Neural cell (in vitro differentiated cells): ENCODE results near the gene ALOX12B. TPM values are rescaled to one million over a fixed set of nuclear protein-coding genes. Genes with fewer than 3 reads are reported as not detected.

Experiments
- H2AFZ ChIP-seq: fragments of 200-600, 300-800 bp; sonication (generic), shearing (Covaris generic); 2 replicates; pipeline ENCODE4 v1.6.0; 2014; ENCODE audit warnings: low read depth, mild to moderate bottlenecking, antibody characterized with exemption, low read length, moderate library complexity
- H3F3A ChIP-seq: fragments of 200-600 bp; shearing (Covaris generic); 2 replicates; pipeline ENCODE4 v1.6.1; 2016; ENCODE audit warnings: mild to moderate bottlenecking, moderate library complexity, mixed read lengths, antibody characterized with exemption, low read length; ENCODE audit not compliant: insufficient read depth, poor library complexity, severe bottlenecking
- H3K27ac ChIP-seq: fragments of 200-600, 300-800 bp; sonication (generic), shearing (Covaris generic); 2 replicates; pipeline ENCODE4 v1.5.1; 2014; ENCODE audit warnings: mild to moderate bottlenecking, low read length, moderate library complexity
- H3K27me3 ChIP-seq: fragments of 300-800, 200-600 bp; sonication (generic), shearing (Covaris generic); 2 replicates; pipeline ENCODE4 v1.6.0; 2014; ENCODE audit warnings: mild to moderate bottlenecking, low read depth, low read length, moderate library complexity; ENCODE audit not compliant: insufficient read depth
- H3K36me3 ChIP-seq: fragments of 300-800, 200-600 bp; sonication (generic), shearing (Covaris generic); 2 replicates; pipeline ENCODE4 v1.5.1; 2014; ENCODE audit warnings: mild to moderate bottlenecking, antibody characterized with exemption, low read length, moderate library complexity; ENCODE audit not compliant: insufficient read depth
- H3K4me2 ChIP-seq: fragments of 300-800, 200-600 bp; sonication (generic), shearing (Covaris generic); 2 replicates; pipeline ENCODE4 v1.6.0; 2014; ENCODE audit warnings: mild to moderate bottlenecking, low read length
- H3K4me3 ChIP-seq: fragments of 300-800, 200-600 bp; sonication (generic), shearing (Covaris generic); 2 replicates; pipeline ENCODE4 v1.5.1; 2014; ENCODE audit warnings: mild to moderate bottlenecking, low read length, moderate library complexity
- H3K79me2 ChIP-seq: fragments of 200-600 bp; shearing (Covaris generic); replicated peaks from 2 replicates; pipeline ENCODE4 v1.6.0; 2014; ENCODE audit warnings: mild to moderate bottlenecking, low read length, moderate library complexity; ENCODE audit not compliant: insufficient read depth
- H3K9ac ChIP-seq: fragments of 300-800, 200-600 bp; sonication (generic), shearing (Covaris generic); 2 replicates; pipeline ENCODE4 v1.6.1; 2016; ENCODE audit warnings: mild to moderate bottlenecking, low read length, mixed read lengths
- H3K9me2 ChIP-seq: fragments of 200-600 bp; shearing (Covaris generic); 2 replicates; pipeline ENCODE4 v1.6.1; 2016; ENCODE audit warnings: mild to moderate bottlenecking, low read length, mixed read lengths; ENCODE audit not compliant: insufficient read depth
- H3K9me3 ChIP-seq: fragments of 200-600, 300-800 bp; sonication (generic), shearing (Covaris generic); 2 replicates; pipeline ENCODE4 v1.6.1; 2016; ENCODE audit warnings: mild to moderate bottlenecking, mixed run types, low read length, moderate library complexity, mixed read lengths
- H4K20me1 ChIP-seq: fragments of 200-600 bp; shearing (Covaris generic); 2 replicates; pipeline ENCODE4 v1.6.1; 2016; ENCODE audit warnings: mild to moderate bottlenecking, mixed run types; ENCODE audit not compliant: insufficient read depth
- EP300 ChIP-seq: fragments of 450-650 bp; conservative IDR thresholded peaks from 2 replicates; pipeline ENCODE4 v1.6.1; 2014; ENCODE audit warnings: antibody characterized with exemption, mild to moderate bottlenecking, moderate library complexity; ENCODE audit not compliant: poor library complexity, severe bottlenecking
- EZH2 ChIP-seq: fragments of 200-600, 300-800 bp; shearing (Covaris generic), sonication (generic); IDR thresholded peaks from 2 replicates; pipeline ENCODE4 v1.6.1; 2014; ENCODE audit warnings: antibody characterized with exemption, low read length, borderline replicate concordance, mild to moderate bottlenecking; ENCODE audit not compliant: insufficient read depth, poor library complexity, severe bottlenecking
- MXI1 ChIP-seq: fragments of 450-650 bp; conservative IDR thresholded peaks from 2 replicates; pipeline ENCODE4 v1.6.1; 2014; ENCODE audit warnings: antibody characterized with exemption, mild to moderate bottlenecking; ENCODE audit not compliant: poor library complexity, severe bottlenecking
- POLR2AphosphoS5 ChIP-seq: IDR thresholded peaks from 2 replicates; pipeline ENCODE4 v1.6.1; 2012
- RAD21 ChIP-seq: fragments of 450-650 bp; conservative IDR thresholded peaks from 2 replicates; pipeline ENCODE4 v1.6.1; 2014; ENCODE audit warnings: antibody characterized with exemption, mild to moderate bottlenecking, moderate library complexity
- SMC3 ChIP-seq: fragments of 450-650 bp; conservative IDR thresholded peaks from 2 replicates; pipeline ENCODE4 v1.6.1; 2014; ENCODE audit warnings: antibody characterized with exemption, mild to moderate bottlenecking, moderate library complexity; ENCODE audit not compliant: poor library complexity
- TAF1 ChIP-seq: IDR thresholded peaks from 2 replicates; pipeline ENCODE4 v1.6.1; 2012; ENCODE audit warnings: low read depth
- polyA plus RNA-seq: library from polyadenylated mRNA; depleted of rRNA; stranded (reverse); fragments of >200 nt; gene quantifications from 2 replicates; pipeline ENCODE4 v1.2.3, GENCODE V29; 2014
- TF ChIP-seq, protein P1 (sequence below): IDR thresholded peaks from 2 replicates; pipeline ENCODE4 v1.6.1; 2012; ENCODE audit warnings: borderline replicate concordance
- TF ChIP-seq, protein P2 (sequence below): fragments of 450-650 bp; IDR thresholded peaks from 2 replicates; pipeline ENCODE4 v1.5.1; 2014; ENCODE audit warnings: antibody characterized with exemption, mild to moderate bottlenecking, moderate library complexity; ENCODE audit not compliant: poor library complexity, severe bottlenecking

The ALOX12B gene
- polyA plus RNA-seq, 1 donor from 2014 or later: 0.31 TPM

DNA sequence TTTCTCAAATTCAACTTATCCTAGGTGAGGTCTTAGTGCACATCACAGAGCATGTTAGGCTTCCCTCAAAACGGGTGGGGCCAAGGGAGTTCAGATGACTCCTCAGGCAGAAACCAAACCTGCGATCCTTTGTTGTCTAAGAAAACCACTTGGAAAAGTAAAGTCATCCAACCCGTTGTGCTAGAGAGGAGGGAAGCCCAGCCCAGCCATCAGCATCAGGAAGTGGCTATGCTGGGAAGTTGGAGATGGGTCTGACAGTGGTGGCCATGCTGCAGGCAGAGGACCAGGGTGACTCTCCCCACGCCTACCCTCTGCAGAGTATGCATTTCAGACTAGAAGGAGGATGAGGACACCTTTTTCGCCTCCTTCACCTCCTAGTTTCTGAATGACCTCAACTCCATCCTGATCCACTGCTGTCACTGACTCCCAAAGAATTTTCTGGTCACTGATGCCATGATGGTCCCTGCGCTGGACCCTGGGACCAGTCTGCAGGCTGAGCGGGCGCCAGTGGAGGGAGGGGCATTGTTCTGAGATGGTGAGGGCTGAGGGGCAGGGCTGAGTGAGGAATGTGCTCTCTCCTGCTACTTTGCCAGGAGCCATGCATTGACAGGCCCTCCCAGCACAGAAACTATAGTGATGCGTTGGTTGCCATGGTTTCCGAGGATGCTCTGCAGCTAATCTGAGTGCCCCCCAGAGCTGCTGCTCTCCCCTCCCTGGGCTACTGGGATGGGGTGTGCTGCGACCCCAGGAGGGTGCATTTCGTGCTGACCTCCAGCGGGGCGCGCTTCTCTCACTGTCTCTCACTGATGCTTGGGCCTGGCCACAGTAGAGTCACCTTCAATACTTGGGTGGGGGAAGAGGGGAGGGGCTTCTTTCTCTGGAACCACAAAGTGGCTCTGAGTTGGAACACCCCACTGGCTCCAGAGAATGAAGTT lies 20.4 kb downstream of the ALOX12B start:
- no peaks in the 10 kb centered on the region for H3K9me3 ChIP-seq
- H2AFZ ChIP-seq: no peak overlapping the region
- H3K27ac ChIP-seq: no peak overlapping the region
- TF ChIP-seq MXI1 (no peak), EZH2 (no peak), EP300 (no peak), TAF1 (no peak), POLR2AphosphoS5 (no peak), RAD21 (no peak), SMC3 (no peak)
- TF ChIP-seq, protein P1, sequence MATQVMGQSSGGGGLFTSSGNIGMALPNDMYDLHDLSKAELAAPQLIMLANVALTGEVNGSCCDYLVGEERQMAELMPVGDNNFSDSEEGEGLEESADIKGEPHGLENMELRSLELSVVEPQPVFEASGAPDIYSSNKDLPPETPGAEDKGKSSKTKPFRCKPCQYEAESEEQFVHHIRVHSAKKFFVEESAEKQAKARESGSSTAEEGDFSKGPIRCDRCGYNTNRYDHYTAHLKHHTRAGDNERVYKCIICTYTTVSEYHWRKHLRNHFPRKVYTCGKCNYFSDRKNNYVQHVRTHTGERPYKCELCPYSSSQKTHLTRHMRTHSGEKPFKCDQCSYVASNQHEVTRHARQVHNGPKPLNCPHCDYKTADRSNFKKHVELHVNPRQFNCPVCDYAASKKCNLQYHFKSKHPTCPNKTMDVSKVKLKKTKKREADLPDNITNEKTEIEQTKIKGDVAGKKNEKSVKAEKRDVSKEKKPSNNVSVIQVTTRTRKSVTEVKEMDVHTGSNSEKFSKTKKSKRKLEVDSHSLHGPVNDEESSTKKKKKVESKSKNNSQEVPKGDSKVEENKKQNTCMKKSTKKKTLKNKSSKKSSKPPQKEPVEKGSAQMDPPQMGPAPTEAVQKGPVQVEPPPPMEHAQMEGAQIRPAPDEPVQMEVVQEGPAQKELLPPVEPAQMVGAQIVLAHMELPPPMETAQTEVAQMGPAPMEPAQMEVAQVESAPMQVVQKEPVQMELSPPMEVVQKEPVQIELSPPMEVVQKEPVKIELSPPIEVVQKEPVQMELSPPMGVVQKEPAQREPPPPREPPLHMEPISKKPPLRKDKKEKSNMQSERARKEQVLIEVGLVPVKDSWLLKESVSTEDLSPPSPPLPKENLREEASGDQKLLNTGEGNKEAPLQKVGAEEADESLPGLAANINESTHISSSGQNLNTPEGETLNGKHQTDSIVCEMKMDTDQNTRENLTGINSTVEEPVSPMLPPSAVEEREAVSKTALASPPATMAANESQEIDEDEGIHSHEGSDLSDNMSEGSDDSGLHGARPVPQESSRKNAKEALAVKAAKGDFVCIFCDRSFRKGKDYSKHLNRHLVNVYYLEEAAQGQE: no peak
- TF ChIP-seq, protein P2, sequence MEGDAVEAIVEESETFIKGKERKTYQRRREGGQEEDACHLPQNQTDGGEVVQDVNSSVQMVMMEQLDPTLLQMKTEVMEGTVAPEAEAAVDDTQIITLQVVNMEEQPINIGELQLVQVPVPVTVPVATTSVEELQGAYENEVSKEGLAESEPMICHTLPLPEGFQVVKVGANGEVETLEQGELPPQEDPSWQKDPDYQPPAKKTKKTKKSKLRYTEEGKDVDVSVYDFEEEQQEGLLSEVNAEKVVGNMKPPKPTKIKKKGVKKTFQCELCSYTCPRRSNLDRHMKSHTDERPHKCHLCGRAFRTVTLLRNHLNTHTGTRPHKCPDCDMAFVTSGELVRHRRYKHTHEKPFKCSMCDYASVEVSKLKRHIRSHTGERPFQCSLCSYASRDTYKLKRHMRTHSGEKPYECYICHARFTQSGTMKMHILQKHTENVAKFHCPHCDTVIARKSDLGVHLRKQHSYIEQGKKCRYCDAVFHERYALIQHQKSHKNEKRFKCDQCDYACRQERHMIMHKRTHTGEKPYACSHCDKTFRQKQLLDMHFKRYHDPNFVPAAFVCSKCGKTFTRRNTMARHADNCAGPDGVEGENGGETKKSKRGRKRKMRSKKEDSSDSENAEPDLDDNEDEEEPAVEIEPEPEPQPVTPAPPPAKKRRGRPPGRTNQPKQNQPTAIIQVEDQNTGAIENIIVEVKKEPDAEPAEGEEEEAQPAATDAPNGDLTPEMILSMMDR: no peak
- no peaks in the 10 kb centered on the region for H3K9me2 ChIP-seq
- H3K27me3 ChIP-seq: peaks cover 56% of the 10 kb centered on the region
- H3K36me3 ChIP-seq: no peaks in the 10 kb centered on the region
- no peaks in the 10 kb centered on the region for H3F3A ChIP-seq
- H3K4me3 ChIP-seq: no peak overlapping the region
- no peaks in the 10 kb centered on the region for H3K79me2 ChIP-seq
- no peak overlapping the region for H3K4me2 ChIP-seq
- no peaks in the 10 kb centered on the region for H4K20me1 ChIP-seq
- H3K9ac ChIP-seq: no peak overlapping the region

DNA sequence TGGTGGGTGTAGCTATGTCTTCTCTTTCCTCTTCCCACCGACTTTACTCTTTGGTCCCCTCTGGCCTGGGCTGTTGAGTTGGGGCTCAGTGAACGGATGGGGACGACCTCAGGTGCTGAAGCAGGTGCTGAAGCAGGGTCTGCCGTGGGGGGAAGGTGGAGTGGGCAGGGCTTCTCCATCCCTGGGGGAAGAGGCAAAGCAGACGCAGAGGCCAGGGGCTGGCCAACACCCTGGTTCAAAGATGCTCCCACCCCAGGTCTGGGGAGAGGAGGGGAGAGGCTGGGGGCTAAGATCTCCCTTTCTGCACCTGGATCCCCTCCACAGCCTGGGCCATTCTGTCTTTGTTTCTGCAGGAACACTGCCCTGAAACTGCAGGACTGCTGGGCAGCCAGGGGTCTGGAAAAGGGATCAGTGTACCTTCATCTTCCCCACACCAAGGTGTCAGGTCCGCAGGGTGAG lies 22.9 kb downstream of the ALOX12B start:
- Histone ChIP-seq H3F3A (no peaks in the 10 kb centered on the region), H3K4me3 (no peak overlapping the region), H3K27me3 (peaks cover 60% of the 10 kb centered on the region), H3K4me2 (no peak overlapping the region), H2AFZ (no peak overlapping the region), H3K36me3 (no peaks in the 10 kb centered on the region), H3K27ac (no peak overlapping the region), H3K9me2 (no peaks in the 10 kb centered on the region), H3K79me2 (no peaks in the 10 kb centered on the region), H4K20me1 (no peaks in the 10 kb centered on the region), H3K9ac (no peak overlapping the region), H3K9me3 (no peaks in the 10 kb centered on the region)
- TF ChIP-seq, protein P1: no peak
- no peak for TF ChIP-seq TAF1
- no peak for TF ChIP-seq EP300
- TF ChIP-seq, protein P2: no peak
- no peak for TF ChIP-seq EZH2
- TF ChIP-seq RAD21: no peak
- no peak for TF ChIP-seq SMC3
